Stimulated activated CD4-positive, alpha-beta T cell treated with anti-CD3 and anti-CD28 coated beads, Interleukin-2, amount 100 ng/mL, for 48 hours (primary cell): ENCODE data around the gene PTPRR.
A peak's percentile ranks its signal among the peaks of the same experiment; 100 is the strongest.

Source experiments
- DNase-seq, 2 donors: peaks; one replicate each; pipeline ENCODE4 v3.0.0-alpha.2; 2020

PTPRR gene

GRCh38 chr12:70590051-70590450 lies 330.5 kb downstream of the PTPRR start:
- DNase-seq: peak; percentile 47 to 58
